ENCODE data around the gene IDE.

DNA sequence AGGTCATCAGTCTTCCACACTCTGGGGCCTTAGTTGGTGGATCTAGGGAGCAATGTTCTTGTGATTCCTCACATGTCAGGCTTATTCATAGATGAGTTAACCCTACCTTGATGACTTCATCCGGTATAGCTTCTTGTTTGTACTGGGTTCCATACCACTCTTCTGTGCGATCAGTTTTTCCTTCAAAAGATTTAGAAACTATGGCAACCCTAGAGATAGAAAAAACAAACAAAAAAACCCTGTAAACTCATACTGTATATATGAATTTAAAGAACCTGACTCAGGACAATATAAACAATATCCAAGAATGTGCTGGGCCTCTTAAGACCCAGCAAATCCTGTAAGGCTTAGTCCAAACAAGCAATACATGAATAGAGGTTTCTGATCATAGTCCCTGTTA lies 83.5 kb downstream of the IDE start:
- TF ChIP-seq, protein P1, sequence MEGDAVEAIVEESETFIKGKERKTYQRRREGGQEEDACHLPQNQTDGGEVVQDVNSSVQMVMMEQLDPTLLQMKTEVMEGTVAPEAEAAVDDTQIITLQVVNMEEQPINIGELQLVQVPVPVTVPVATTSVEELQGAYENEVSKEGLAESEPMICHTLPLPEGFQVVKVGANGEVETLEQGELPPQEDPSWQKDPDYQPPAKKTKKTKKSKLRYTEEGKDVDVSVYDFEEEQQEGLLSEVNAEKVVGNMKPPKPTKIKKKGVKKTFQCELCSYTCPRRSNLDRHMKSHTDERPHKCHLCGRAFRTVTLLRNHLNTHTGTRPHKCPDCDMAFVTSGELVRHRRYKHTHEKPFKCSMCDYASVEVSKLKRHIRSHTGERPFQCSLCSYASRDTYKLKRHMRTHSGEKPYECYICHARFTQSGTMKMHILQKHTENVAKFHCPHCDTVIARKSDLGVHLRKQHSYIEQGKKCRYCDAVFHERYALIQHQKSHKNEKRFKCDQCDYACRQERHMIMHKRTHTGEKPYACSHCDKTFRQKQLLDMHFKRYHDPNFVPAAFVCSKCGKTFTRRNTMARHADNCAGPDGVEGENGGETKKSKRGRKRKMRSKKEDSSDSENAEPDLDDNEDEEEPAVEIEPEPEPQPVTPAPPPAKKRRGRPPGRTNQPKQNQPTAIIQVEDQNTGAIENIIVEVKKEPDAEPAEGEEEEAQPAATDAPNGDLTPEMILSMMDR (IDR thresholded peaks at IDR 0.05; ENCODE audit: low read length) = no peak
- TF ChIP-seq EZH2phosphoT487 (IDR thresholded peaks at IDR 0.05; ENCODE audit: low read length) (no peak), EZH2 (optimal IDR thresholded peaks at IDR 0.05; ENCODE audit: low read depth, low read length) (no peak)
